ENCODE data around the gene IRX5. TPM values are rescaled to one million over a fixed set of nuclear protein-coding genes. Genes with fewer than 3 reads are reported as not detected.

Gene IRX5
- total RNA-seq, 3 donors from 2014 or later (not counting 1 experiment from before 2014, with no cell fraction given): not detected

DNA sequence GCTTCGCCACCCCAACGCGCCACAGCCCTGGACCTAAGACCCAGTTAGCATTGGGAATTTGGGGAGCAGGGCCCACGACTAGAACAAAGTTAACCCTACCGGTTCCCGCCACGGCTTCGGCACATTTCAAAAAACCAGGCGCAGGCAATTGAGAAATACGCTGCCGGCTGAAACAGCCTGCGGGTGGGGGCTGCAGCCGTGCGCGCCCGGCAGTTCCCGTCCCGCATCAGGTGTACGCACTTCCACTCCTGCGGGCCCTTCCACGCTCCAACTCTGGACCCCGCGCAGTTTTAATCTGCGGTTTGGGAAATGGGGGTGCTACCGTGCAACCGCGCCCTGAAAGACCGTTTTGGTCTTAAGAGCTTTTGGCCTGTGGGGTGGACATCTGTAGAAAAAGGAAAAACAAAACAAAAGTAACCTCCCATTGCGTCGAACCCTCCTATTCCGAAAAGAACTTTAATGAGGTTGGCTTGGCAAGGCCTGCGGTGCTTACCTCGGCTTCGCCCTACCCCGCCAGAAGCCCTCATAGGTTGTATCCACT, 7.1 kb downstream of the IRX5 start:
- intact Hi-C loops (cut with micrococcal nuclease): no loop called here
- H3K27me3 ChIP-seq (ENCODE audit: control insufficient read depth, insufficient read depth, low read length): peaks cover 61% of the 10 kb centered on the region
- Mint-ChIP-seq H3K36me3 (no peaks in the 10 kb centered on the region), H3K27ac (no peak overlapping the region), H3K9me3 (peaks cover 0 to 2% of the 10 kb centered on the region in 2 donors), H3K4me3 (no peak overlapping the region), H3K27me3 (ENCODE audit: low read depth in 2 of 2) (peaks cover 54 to 78% of the 10 kb centered on the region in 2 donors), H3K4me1 (no peaks in the 10 kb centered on the region)
- ATAC-seq (no peak), DNase-seq (no peak)
- no peaks in the 10 kb centered on the region for H3K9me3 ChIP-seq (ENCODE audit: control insufficient read depth, insufficient read depth, low read length)
- H3K36me3 ChIP-seq (ENCODE audit: control insufficient read depth, insufficient read depth, low read length): no peaks in the 10 kb centered on the region
- TF ChIP-seq, protein P1, sequence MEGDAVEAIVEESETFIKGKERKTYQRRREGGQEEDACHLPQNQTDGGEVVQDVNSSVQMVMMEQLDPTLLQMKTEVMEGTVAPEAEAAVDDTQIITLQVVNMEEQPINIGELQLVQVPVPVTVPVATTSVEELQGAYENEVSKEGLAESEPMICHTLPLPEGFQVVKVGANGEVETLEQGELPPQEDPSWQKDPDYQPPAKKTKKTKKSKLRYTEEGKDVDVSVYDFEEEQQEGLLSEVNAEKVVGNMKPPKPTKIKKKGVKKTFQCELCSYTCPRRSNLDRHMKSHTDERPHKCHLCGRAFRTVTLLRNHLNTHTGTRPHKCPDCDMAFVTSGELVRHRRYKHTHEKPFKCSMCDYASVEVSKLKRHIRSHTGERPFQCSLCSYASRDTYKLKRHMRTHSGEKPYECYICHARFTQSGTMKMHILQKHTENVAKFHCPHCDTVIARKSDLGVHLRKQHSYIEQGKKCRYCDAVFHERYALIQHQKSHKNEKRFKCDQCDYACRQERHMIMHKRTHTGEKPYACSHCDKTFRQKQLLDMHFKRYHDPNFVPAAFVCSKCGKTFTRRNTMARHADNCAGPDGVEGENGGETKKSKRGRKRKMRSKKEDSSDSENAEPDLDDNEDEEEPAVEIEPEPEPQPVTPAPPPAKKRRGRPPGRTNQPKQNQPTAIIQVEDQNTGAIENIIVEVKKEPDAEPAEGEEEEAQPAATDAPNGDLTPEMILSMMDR (IDR thresholded peaks at IDR 0.05): no peak
- H3K4me1 ChIP-seq (ENCODE audit: control insufficient read depth, insufficient read depth, low read length): peaks cover 18% of the 10 kb centered on the region
- H3K4me3 ChIP-seq (ENCODE audit: low read length): no peak overlapping the region
- WGBS (ENCODE audit: insufficient coverage): 6% methylated on average over 35 of the region's 35 CpGs
- H3K27ac ChIP-seq (ENCODE audit: low read length): no peak overlapping the region

DNA sequence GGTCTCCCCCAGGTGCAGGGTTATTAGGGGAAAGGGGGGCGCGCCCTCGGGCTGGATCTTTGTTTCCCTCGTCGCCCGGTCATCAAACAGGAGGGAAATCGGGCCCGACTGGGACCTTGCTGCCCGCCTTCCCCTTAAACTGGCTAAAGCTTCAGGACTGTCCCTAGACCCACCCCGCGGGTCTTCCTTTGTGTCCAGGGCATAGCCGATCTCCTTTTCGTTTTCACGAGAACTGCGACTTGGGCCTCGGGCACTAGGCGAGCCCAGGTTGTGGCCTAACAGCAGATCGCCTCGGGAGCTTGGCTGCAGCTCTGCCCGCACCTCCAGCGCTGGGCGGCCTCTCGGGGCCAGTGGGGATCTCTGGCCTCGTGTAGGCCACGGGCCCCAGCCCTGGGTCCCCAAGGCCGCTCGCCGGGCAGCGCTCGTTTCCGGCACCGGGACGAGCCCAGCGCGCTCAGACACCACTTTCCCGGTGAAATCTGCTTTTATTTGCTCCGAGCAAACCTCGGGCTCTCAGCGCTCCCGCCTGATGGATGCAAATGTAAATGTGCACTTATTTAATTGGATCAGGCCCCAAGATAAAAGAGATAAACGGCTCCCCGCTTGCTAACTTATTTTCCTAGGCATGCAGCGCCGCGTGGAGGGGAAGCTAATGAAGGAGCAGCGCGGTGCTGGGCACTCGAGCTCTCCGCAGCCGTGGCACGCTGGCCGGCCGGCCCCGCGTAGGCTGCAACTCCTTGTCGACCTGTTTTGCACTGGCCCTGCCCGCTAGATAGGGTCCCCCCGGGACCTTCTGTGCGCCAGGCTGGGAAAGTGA, 7.8 kb downstream of the IRX5 start:
- H3K27ac Mint-ChIP-seq: no peak overlapping the region
- TF ChIP-seq, protein P1 (IDR thresholded peaks at IDR 0.05): no peak
- Histone ChIP-seq H3K4me1 (ENCODE audit: control insufficient read depth, insufficient read depth, low read length) (peaks cover 18% of the 10 kb centered on the region), H3K4me3 (ENCODE audit: low read length) (no peak overlapping the region), H3K27me3 (ENCODE audit: control insufficient read depth, insufficient read depth, low read length) (peaks cover 60% of the 10 kb centered on the region), H3K27ac (ENCODE audit: low read length) (no peak overlapping the region), H3K9me3 (ENCODE audit: control insufficient read depth, insufficient read depth, low read length) (no peaks in the 10 kb centered on the region), H3K36me3 (ENCODE audit: control insufficient read depth, insufficient read depth, low read length) (no peaks in the 10 kb centered on the region)
- peak in 1 of 2 donors; percentile 3 for DNase-seq
- peaks cover 54 to 84% of the 10 kb centered on the region in 2 donors for H3K27me3 Mint-ChIP-seq (ENCODE audit: low read depth in 2 of 2)
- H3K36me3 Mint-ChIP-seq: no peaks in the 10 kb centered on the region
- intact Hi-C loops (cut with micrococcal nuclease): no loop called here
- ATAC-seq: no peak
- H3K9me3 Mint-ChIP-seq: peaks cover 0 to 2% of the 10 kb centered on the region in 2 donors
- H3K4me3 Mint-ChIP-seq: no peak overlapping the region
- H3K4me1 Mint-ChIP-seq: no peaks in the 10 kb centered on the region
- WGBS (ENCODE audit: insufficient coverage): 5% methylated on average over 59 of the region's 59 CpGs

DNA sequence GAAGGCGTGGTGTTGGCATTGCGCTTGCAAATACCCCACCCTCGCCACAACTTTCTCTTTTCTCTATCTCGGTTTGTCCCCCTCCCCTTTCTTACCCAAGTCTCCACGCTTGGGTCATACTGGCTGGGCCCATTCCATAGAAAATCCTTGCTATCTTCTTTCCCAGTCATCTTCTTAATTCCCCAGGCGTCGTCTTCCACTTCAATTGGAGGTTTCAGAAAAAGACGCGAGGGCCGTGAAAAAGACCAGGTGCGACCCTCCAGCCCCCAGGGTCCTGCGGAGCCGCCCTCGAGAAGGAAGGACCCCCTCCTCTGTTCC, 8.3 kb downstream of the IRX5 start:
- Mint-ChIP-seq H3K4me3 (no peak overlapping the region), H3K4me1 (no peaks in the 10 kb centered on the region), H3K9me3 (no peaks in the 10 kb centered on the region), H3K27ac (no peak overlapping the region), H3K36me3 (no peaks in the 10 kb centered on the region), H3K27me3 (ENCODE audit: low read depth in 2 of 2) (peaks cover 54 to 84% of the 10 kb centered on the region in 2 donors)
- WGBS (ENCODE audit: insufficient coverage): 13% methylated on average over 13 of the region's 14 CpGs
- no peak for ATAC-seq
- Histone ChIP-seq H3K9me3 (ENCODE audit: control insufficient read depth, insufficient read depth, low read length) (no peaks in the 10 kb centered on the region), H3K4me3 (ENCODE audit: low read length) (no peak overlapping the region), H3K27me3 (ENCODE audit: control insufficient read depth, insufficient read depth, low read length) (peaks cover 57% of the 10 kb centered on the region), H3K4me1 (ENCODE audit: control insufficient read depth, insufficient read depth, low read length) (peaks cover 18% of the 10 kb centered on the region), H3K27ac (ENCODE audit: low read length) (no peak overlapping the region), H3K36me3 (ENCODE audit: control insufficient read depth, insufficient read depth, low read length) (no peaks in the 10 kb centered on the region)
- DNase-seq: no peak
- intact Hi-C loops (cut with micrococcal nuclease): no loop called here
- TF ChIP-seq, protein P1 (IDR thresholded peaks at IDR 0.05): no peak
